Smooth muscle cell (in vitro differentiated cells): ENCODE results near the gene FAM227B. TPM values are rescaled to one million over a fixed set of nuclear protein-coding genes. Genes with fewer than 3 reads are reported as not detected.

ENCODE experiments used
- DNase-seq: peaks from one replicate; lab custom pipeline; 2025; ENCODE audit not compliant: unreplicated experiment; lab: John Stamatoyannopoulos, UW
- H2AFZ ChIP-seq: fragments of 200-600 bp; sonication (generic); 2 replicates; pipeline ENCODE4 v1.6.0; 2016; ENCODE audit warnings: antibody characterized with exemption, low read depth, mild to moderate bottlenecking
- H3F3A ChIP-seq: fragments of 200-600 bp; sonication (generic); 2 replicates; pipeline ENCODE4 v1.6.0; 2017; ENCODE audit warnings: antibody characterized with exemption, low read depth
- H3K27ac ChIP-seq: fragments of 200-600 bp; sonication (generic); 2 replicates; pipeline ENCODE4 v1.5.1; 2016; ENCODE audit warnings: low read depth, mild to moderate bottlenecking
- H3K27me3 ChIP-seq: fragments of 200-600 bp; sonication (generic); 2 replicates; pipeline ENCODE4 v1.6.1; 2016; ENCODE audit warnings: low read depth, mild to moderate bottlenecking
- H3K36me3 ChIP-seq: fragments of 200-600 bp; sonication (generic); 2 replicates; pipeline ENCODE4 v1.5.1; 2016; ENCODE audit warnings: low read depth
- H3K4me1 ChIP-seq: fragments of 200-600 bp; sonication (generic); 2 replicates; pipeline ENCODE4 v1.5.1; 2016; ENCODE audit warnings: low read depth
- H3K4me2 ChIP-seq: fragments of 200-600 bp; sonication (generic); 2 replicates; pipeline ENCODE4 v1.6.0; 2016; ENCODE audit warnings: mild to moderate bottlenecking
- H3K4me3 ChIP-seq: fragments of 200-600 bp; sonication (generic); 2 replicates; pipeline ENCODE4 v1.5.1; 2016; ENCODE audit warnings: mild to moderate bottlenecking
- H3K79me2 ChIP-seq: fragments of 200-600 bp; sonication (generic); 2 replicates; pipeline ENCODE4 v1.6.0; 2016; ENCODE audit warnings: low read depth, mild to moderate bottlenecking
- H3K9ac ChIP-seq: fragments of 200-600 bp; sonication (generic); 2 replicates; pipeline ENCODE4 v1.6.0; 2016; ENCODE audit warnings: low read depth
- H3K9me3 ChIP-seq: fragments of 200-600 bp; sonication (generic); replicated peaks from 2 replicates; pipeline ENCODE4 v1.5.1; 2016; ENCODE audit warnings: low read depth
- H4K20me1 ChIP-seq: fragments of 200-600 bp; sonication (generic); 2 replicates; pipeline ENCODE4 v1.6.0; 2016; ENCODE audit warnings: low read depth
- CTCF ChIP-seq: fragments of 200-600 bp; sonication (generic); IDR thresholded peaks from 2 replicates; pipeline ENCODE4 v1.5.1; 2017; ENCODE audit warnings: borderline replicate concordance, mild to moderate bottlenecking, antibody characterized with exemption; ENCODE audit not compliant: insufficient read depth, poor library complexity, severe bottlenecking
- WGBS: methylation state at CpG from one replicate; pipeline ENCODE4 v1.1.7; 2016; ENCODE audit warnings: low lambda C conversion rate; 5-methylcytosine and 5-hydroxymethylcytosine counted together
- polyA plus RNA-seq: library from polyadenylated mRNA; unstranded; fragments of >200 nt; fragmentation: Nextera tagmentation; extraction: Ambion mirVana; gene quantifications from 2 replicates; pipeline ENCODE4 v1.2.1, GENCODE V29; 2016
- total RNA-seq: library from RNA; depleted of rRNA; stranded (reverse); fragments of >200 nt; gene quantifications from 2 replicates; pipeline ENCODE4 v1.2.3, GENCODE V29; 2014

Gene FAM227B
- total and polyA plus RNA-seq, 2 experiments from 2014 or later: 7.5 to 9.7 TPM

- Histone ChIP-seq H3K27ac (no peak overlapping the region), H3K79me2 (no peaks in the 10 kb centered on the region), H3K9ac (no peak overlapping the region), H4K20me1 (no peaks in the 10 kb centered on the region), H2AFZ (no peak overlapping the region), H3K36me3 (no peaks in the 10 kb centered on the region), H3K4me3 (no peak overlapping the region), H3K27me3 (no peaks in the 10 kb centered on the region), H3F3A (no peaks in the 10 kb centered on the region), H3K9me3 (no peaks in the 10 kb centered on the region), H3K4me1 (no peaks in the 10 kb centered on the region), H3K4me2 (no peak overlapping the region)
- TF ChIP-seq CTCF: no peak
- 86% methylated on average over 2 of the region's 2 CpGs for WGBS
- DNase-seq: no peak
Observed at GRCh38 chr15:49387471-49387870, 233.1 kb downstream of the FAM227B start.

- 94% methylated on average over 1 of the region's 1 CpG for WGBS
- Histone ChIP-seq H3K27ac (no peak overlapping the region), H3K36me3 (no peaks in the 10 kb centered on the region), H3K27me3 (no peaks in the 10 kb centered on the region), H3K79me2 (no peaks in the 10 kb centered on the region), H4K20me1 (no peaks in the 10 kb centered on the region), H3K9me3 (no peaks in the 10 kb centered on the region), H3K4me1 (no peaks in the 10 kb centered on the region), H3K4me3 (no peak overlapping the region), H2AFZ (no peak overlapping the region), H3K9ac (no peak overlapping the region), H3K4me2 (no peak overlapping the region), H3F3A (no peaks in the 10 kb centered on the region)
- TF ChIP-seq CTCF: no peak
- DNase-seq: no peak
Observed at GRCh38 chr15:49383266-49383665, 237.4 kb downstream of the FAM227B start.

GRCh38 chr15:49382394-49382793 is 238.2 kb downstream of the FAM227B start:
- no peaks in the 10 kb centered on the region for H3K9me3 ChIP-seq

More at GRCh38 chr15:49382394-49382793, 238.2 kb downstream of the FAM227B start:
- no peak overlapping the region for H2AFZ ChIP-seq
- no peak for TF ChIP-seq CTCF
- no peaks in the 10 kb centered on the region for H3K4me1 ChIP-seq
- H3K9ac ChIP-seq: no peak overlapping the region
- H3F3A ChIP-seq: no peaks in the 10 kb centered on the region
- no peaks in the 10 kb centered on the region for H3K36me3 ChIP-seq
- no peak overlapping the region for H3K27ac ChIP-seq
- no peaks in the 10 kb centered on the region for H3K79me2 ChIP-seq
- no peaks in the 10 kb centered on the region for H4K20me1 ChIP-seq
- no peak overlapping the region for H3K4me3 ChIP-seq
- no peaks in the 10 kb centered on the region for H3K27me3 ChIP-seq
- no peak overlapping the region for H3K4me2 ChIP-seq
- DNase-seq: no peak
